T-helper 2 cell treated with Interferon-gamma antibody and Interleukin-4, amounts not matched to agents 5 μg/mL and 100 μg/mL, for 36 hours (primary cell): ENCODE data around the gene PEF1.

Source experiments
- DNase-seq: peaks from one replicate; pipeline ENCODE4 v3.0.0; 2021; ENCODE audit warnings: low spot score
- H3K27ac Mint-ChIP-seq: one replicate; pipeline ENCODE4 v1.8.0; 2021; ENCODE audit warnings: mild to moderate bottlenecking, mixed read lengths
- H3K27me3 Mint-ChIP-seq: one replicate; pipeline ENCODE4 v1.8.0; 2021; ENCODE audit warnings: low read depth, mixed read lengths
- H3K36me3 Mint-ChIP-seq: one replicate; pipeline ENCODE4 v1.8.0; 2021; ENCODE audit warnings: low read depth, mixed read lengths
- H3K4me1 Mint-ChIP-seq: one replicate; pipeline ENCODE4 v1.8.0; 2021; ENCODE audit warnings: low read depth, mixed read lengths
- H3K4me3 Mint-ChIP-seq: one replicate; pipeline ENCODE4 v1.8.0; 2022; ENCODE audit warnings: mild to moderate bottlenecking, moderate library complexity, mixed read lengths
- H3K9me3 Mint-ChIP-seq: one replicate; pipeline ENCODE4 v1.8.0; 2021; ENCODE audit warnings: mixed read lengths

The PEF1 gene, protein sequence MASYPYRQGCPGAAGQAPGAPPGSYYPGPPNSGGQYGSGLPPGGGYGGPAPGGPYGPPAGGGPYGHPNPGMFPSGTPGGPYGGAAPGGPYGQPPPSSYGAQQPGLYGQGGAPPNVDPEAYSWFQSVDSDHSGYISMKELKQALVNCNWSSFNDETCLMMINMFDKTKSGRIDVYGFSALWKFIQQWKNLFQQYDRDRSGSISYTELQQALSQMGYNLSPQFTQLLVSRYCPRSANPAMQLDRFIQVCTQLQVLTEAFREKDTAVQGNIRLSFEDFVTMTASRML

DNA sequence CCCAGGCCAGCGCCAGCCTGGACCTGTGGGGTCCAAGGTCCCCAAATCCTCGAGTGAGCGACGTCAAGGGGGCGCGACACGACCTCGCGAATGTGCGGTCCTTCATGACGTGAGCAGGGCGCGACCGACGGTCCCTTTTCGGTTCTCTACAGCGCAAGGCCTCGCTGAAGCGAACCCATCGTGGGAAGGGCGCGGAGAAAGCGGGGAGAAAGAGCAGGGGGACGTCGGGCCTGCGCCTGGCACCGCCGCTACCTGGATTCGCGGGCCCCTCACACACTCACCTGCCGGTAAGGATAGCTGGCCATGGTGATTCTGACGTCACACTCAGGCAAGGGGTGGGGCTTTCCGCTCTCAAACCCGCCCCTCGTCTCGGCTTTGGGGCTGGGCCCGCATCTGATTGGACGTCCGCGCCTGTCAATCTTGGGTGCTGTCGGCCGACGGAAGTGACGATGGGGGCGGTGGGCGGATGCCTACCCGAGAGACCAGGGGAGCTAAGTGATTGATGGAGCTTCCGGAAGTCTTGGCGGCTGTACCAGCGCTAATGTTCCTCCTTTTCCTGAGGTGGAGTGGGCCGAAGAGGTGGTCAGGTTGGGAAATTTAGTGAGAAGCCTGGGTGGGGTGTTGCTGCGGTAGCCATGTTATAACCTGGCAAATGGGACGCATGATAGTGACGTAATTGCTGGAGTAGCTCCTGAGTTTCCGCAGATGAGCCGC, at the start of gene PEF1:
Gene PEF1 (minus strand): TSS at position 317 of the 714 bp plus-strand sequence. CDS start 12 bp downstream, at position 305.
- Mint-ChIP-seq H3K27me3 (no peaks in the 10 kb centered on the region), H3K27ac (peak within 1 kb of the TSS; percentile 100), H3K9me3 (no peaks in the 10 kb centered on the region), H3K4me1 (peaks cover 21% of the 10 kb centered on the region), H3K36me3 (no peaks in the 10 kb centered on the region), H3K4me3 (peak within 1 kb of the TSS; percentile 99)
- DNase-seq: peak; percentile 98

DNA sequence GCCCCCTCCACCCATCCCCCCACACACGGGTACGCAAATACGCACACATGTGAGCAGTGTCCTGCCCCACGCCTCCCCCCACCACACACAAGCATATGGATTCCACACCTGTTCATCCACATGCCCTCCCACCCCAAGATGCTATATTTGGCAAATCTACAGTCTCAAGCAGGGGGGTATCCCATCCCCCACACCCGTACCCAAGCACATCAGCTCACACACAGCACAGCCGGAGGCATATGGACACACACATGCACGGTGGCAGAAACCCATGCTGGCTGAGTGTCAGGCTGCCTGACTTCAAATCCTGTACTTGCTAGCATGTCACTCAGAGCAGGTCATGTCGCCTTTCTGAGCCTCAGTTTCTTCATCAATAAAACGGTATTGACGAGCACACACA, 48.6 kb upstream of the PEF1 start:
- Mint-ChIP-seq H3K27me3 (no peaks in the 10 kb centered on the region), H3K9me3 (no peaks in the 10 kb centered on the region), H3K4me1 (no peaks in the 10 kb centered on the region), H3K4me3 (no peak overlapping the region), H3K27ac (no peak overlapping the region), H3K36me3 (no peaks in the 10 kb centered on the region)
- no peak for DNase-seq

DNA sequence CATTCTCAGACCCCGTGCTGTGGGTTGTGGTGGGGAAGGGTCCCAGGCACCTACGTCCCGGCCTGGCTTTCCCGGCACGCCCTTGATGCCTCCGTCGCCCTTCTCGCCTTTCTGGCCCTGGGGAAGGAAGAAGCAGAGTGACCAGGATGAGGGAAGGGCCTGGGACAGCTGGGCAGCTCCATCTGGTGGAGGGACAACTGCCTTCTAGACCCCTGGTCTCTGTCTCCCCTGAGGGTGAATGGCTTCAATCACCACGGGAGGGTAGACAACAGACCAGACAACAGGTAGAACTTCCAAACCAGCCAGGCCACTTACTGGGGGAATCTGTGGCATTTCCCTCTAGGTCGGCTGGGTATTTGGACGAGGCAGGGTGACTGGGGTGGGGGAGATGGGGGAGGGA, 47.3 kb upstream of the PEF1 start:
- Mint-ChIP-seq H3K4me1 (no peaks in the 10 kb centered on the region), H3K36me3 (no peaks in the 10 kb centered on the region), H3K9me3 (no peaks in the 10 kb centered on the region), H3K4me3 (no peak overlapping the region), H3K27ac (no peak overlapping the region), H3K27me3 (no peaks in the 10 kb centered on the region)
- no peak for DNase-seq

DNA sequence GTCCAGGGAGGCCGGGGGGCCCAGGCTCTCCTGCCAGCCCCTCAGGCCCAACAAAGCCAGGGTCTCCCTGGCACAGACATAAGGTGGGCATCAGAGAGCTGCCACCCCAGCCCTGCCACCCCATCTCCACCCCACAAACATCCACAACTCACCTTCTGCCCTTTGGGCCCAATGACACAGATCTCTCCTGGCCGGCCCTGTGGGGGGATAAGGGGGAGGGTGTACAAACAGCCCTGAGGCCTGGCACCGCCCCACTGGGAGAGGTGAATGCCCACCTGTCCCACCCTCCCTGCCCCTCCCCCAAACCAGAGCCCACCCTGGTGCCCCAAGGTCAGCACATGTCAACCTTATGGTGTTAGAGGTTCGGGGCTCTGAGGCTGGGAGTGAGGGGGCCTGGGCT, 46.8 kb upstream of the PEF1 start:
- Mint-ChIP-seq H3K27me3 (no peaks in the 10 kb centered on the region), H3K27ac (no peak overlapping the region), H3K4me3 (no peak overlapping the region), H3K36me3 (no peaks in the 10 kb centered on the region), H3K4me1 (no peaks in the 10 kb centered on the region), H3K9me3 (no peaks in the 10 kb centered on the region)
- no peak for DNase-seq

DNA sequence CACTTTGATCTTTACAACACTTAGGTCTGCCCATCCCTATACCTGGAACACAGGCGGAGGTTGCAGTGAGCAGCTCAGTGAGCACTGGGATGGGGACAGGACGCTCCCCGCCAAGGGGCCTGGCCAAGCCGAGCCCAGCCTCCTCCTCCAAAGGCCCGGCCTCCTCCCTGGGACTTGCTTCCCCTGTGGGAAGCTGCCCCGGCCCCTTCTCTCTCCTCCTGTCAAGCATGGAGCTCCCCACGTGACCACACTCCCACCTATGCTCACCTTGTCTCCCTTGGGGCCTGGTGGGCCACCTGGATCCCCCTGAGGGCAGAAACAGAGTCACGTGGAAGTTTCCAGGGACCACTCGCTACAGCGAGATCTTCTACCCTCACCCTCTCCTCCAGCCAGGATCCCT, 46.2 kb upstream of the PEF1 start:
- Mint-ChIP-seq H3K4me3 (no peak overlapping the region), H3K36me3 (no peaks in the 10 kb centered on the region), H3K27me3 (no peaks in the 10 kb centered on the region)

DNA sequence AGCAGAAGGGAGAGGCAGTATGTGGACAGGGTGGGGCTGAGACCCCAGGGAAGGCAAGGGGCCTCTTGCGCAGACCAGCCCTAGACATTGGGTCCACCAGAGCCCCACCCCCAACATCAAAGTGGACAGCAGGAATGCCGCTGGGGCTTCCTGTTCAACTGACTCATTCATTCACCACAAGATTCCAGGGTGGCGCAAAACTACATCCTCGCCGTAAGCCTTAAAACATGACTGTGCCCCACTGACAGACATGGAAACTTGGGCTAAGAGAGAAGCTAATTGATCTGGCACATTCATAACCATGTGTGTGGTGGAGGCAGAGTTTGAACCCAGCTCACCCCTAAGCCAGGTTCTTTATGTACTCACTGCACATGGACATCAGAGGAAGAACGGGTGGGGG, 45.2 kb upstream of the PEF1 start:
- H3K4me1 Mint-ChIP-seq: no peaks in the 10 kb centered on the region
- H3K27me3 Mint-ChIP-seq: no peaks in the 10 kb centered on the region
- H3K27ac Mint-ChIP-seq: no peak overlapping the region
- no peak overlapping the region for H3K4me3 Mint-ChIP-seq
- H3K36me3 Mint-ChIP-seq: no peaks in the 10 kb centered on the region
- no peak for DNase-seq
- H3K9me3 Mint-ChIP-seq: no peaks in the 10 kb centered on the region

More for the DNA sequence above, 46.2 kb upstream of the PEF1 start:
- no peak for DNase-seq
- H3K27ac Mint-ChIP-seq: no peak overlapping the region
- H3K9me3 Mint-ChIP-seq: no peaks in the 10 kb centered on the region
- H3K4me1 Mint-ChIP-seq: no peaks in the 10 kb centered on the region

DNA sequence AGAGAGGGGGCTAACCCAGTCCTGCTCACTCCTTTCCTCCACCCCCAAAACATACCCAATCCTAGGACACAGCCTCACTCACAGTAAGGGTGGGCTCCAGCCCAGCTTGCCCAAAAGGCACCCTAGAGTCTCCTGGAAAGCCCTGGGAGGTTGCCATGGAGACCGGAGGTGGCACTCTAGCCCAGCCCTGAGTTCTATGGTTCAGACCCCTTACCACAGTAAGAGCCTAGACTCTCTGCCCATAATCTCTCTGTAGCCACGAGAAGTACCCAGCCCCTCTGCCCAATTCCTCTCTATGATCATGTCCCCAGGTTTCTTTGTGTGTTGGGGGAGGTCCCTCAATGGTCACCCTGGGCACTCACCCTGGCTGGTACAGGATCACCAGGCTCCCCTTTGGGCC, 44.7 kb upstream of the PEF1 start:
- no peak overlapping the region for H3K4me3 Mint-ChIP-seq
- no peaks in the 10 kb centered on the region for H3K36me3 Mint-ChIP-seq
- H3K4me1 Mint-ChIP-seq: no peaks in the 10 kb centered on the region
- H3K27me3 Mint-ChIP-seq: no peaks in the 10 kb centered on the region
- DNase-seq: no peak
- no peaks in the 10 kb centered on the region for H3K9me3 Mint-ChIP-seq
- no peak overlapping the region for H3K27ac Mint-ChIP-seq

DNA sequence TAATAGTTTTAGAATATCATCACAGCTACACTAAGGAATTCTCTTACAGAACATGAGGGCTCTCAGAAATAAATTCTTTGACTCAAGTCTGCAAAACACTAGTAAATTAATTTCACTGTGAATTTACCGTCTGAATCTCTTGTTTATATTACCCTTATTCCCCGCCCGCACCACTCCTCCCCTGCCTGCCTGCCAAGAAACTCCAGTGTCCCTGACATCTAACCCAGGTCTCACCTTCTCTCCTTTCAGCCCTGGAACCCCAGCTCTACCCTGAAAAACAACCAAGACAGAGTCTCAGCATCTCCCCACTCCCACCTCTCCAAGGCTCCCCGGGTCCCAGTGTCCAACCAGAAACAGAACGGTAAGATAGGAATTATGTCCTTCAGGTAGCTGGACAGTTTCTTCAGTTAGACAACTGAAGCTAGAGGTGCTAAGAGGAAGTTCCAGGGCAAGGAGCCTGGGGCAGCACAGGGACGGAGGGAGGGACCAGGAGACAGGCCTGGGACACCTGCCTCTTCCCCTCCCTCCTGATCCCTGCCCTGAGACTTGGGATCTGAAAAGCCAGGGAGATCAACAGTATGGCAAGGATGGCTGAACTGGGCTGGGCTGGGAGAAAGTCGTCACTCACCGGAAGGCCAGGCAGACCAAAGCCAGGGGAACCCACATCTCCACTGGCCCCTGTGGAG, 43.7 kb upstream of the PEF1 start:
- Mint-ChIP-seq H3K36me3 (no peaks in the 10 kb centered on the region), H3K27ac (no peak overlapping the region), H3K9me3 (no peaks in the 10 kb centered on the region), H3K4me3 (no peak overlapping the region), H3K4me1 (no peaks in the 10 kb centered on the region), H3K27me3 (no peaks in the 10 kb centered on the region)
- no peak for DNase-seq

DNA sequence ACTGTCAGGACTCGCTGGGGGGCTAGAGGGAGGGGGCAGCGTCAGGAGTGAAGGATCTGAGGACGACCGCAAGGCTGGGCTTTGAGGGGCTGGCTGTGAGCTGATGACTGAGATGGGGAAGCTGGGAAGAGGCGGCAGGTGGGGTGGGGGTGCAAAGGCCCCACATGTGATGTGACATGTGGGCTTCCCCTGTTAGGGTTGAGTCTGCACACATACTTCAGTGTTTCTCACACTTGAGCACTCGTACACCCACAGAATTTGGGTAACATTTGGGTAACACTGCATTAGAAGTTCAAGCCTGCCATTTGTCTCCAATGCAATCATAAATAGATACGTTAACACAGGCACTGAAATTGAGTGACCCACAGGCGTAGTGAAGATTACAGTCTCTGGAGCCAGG, 42.9 kb upstream of the PEF1 start:
- H3K27me3 Mint-ChIP-seq: no peaks in the 10 kb centered on the region
- no peaks in the 10 kb centered on the region for H3K36me3 Mint-ChIP-seq
- no peak overlapping the region for H3K4me3 Mint-ChIP-seq
- H3K9me3 Mint-ChIP-seq: no peaks in the 10 kb centered on the region
- DNase-seq: no peak
- H3K27ac Mint-ChIP-seq: no peak overlapping the region
- no peaks in the 10 kb centered on the region for H3K4me1 Mint-ChIP-seq

DNA sequence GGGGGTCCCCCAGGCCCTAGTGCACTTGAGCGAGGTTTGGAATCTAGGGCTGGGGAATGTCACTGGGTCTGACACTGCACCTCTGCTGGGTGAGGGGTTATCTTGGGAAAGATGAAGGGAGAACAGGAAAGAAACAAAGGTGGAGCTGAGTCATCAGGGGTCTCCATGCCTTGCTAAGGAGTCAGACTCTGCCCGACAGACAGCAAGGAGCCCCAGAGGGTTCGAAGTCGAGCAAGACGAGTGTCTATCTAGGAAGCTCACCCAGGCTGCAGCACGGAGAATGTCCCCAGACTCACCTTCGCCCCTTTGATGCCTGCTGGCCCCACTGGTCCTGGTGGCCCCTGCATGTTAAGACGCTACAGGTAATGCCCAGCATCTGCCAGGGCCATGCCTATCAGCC, 41.1 kb upstream of the PEF1 start:
- Mint-ChIP-seq H3K4me1 (no peaks in the 10 kb centered on the region), H3K4me3 (no peak overlapping the region), H3K9me3 (no peaks in the 10 kb centered on the region), H3K27ac (no peak overlapping the region), H3K36me3 (no peaks in the 10 kb centered on the region), H3K27me3 (no peaks in the 10 kb centered on the region)
- DNase-seq: no peak

DNA sequence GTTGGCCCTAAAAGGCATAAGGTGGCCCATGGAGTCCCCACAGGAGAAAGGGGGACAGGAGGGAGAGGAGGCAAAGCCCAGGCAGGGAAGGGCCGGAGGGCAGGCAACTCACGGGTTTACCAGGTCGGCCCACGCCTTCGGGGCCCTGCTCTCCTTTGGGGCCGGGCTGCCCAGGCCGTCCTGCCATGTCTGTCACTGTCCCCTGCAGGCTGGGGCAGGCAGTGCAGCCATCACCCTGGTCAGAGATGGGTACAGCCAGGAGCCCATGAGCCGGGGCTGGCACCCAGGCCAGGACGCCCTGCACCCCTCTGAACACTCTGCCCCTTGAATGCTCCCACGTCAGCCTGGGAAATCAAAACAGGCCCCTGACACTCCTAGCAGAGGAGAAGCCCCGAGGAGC, 39.3 kb upstream of the PEF1 start:
- H3K27ac Mint-ChIP-seq: no peak overlapping the region
- H3K36me3 Mint-ChIP-seq: no peaks in the 10 kb centered on the region
- no peaks in the 10 kb centered on the region for H3K27me3 Mint-ChIP-seq
- H3K4me1 Mint-ChIP-seq: no peaks in the 10 kb centered on the region
- H3K9me3 Mint-ChIP-seq: no peaks in the 10 kb centered on the region
- no peak for DNase-seq
- H3K4me3 Mint-ChIP-seq: no peak overlapping the region

DNA sequence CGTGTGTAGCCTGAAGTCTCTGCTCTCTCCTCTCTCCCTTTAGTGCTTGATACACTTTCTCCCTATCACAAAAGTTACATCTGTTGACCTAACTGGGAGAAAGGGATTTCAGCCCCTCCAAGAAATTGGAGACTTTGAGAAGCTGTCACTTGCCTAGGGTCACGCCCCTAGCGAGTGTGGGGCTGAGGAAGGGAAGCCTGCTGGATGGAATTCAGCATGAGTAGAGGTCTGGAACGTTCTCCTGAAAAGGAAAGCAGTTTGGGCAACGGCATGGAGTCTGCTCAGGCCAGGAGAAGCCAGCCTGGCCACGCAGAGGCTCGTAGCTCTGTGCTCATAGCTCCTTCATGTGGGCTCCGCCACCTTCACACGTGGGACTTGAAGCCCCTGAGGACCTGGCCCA, 36.7 kb upstream of the PEF1 start:
- Mint-ChIP-seq H3K27ac (no peak overlapping the region), H3K36me3 (no peaks in the 10 kb centered on the region), H3K27me3 (no peaks in the 10 kb centered on the region), H3K9me3 (no peaks in the 10 kb centered on the region), H3K4me1 (no peaks in the 10 kb centered on the region), H3K4me3 (no peak overlapping the region)
- DNase-seq: no peak

DNA sequence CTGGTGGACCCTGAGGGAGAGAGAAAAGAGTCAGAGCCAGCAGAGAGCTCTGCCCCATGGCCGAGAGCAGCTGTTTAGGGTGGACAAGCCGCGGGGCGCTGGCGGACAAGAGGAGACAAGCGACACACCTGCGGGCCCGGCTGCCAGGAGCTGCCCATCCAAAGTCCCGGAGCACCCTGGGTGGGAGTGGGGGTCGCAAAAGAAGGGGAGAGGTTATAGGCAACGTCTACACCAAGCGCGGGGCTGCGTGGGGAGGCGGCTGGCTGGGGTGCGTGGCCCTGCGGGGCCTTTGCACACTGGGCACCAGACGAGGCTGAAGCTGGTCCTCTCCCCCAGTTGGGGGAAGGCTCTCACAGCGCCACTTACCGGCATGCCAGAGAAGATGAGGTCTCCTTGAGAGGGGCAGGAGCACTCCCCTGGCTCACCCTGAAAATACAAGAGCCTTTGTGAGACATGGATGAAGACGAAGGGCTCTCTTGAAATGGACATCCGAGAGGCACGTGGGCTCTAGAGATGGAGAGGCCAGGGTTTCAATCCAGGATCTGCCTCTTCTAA, 35.1 kb upstream of the PEF1 start:
- no peak overlapping the region for H3K27ac Mint-ChIP-seq
- H3K9me3 Mint-ChIP-seq: no peaks in the 10 kb centered on the region
- no peaks in the 10 kb centered on the region for H3K27me3 Mint-ChIP-seq
- no peaks in the 10 kb centered on the region for H3K36me3 Mint-ChIP-seq
- no peak for DNase-seq
- H3K4me1 Mint-ChIP-seq: no peaks in the 10 kb centered on the region
- H3K4me3 Mint-ChIP-seq: no peak overlapping the region

DNA sequence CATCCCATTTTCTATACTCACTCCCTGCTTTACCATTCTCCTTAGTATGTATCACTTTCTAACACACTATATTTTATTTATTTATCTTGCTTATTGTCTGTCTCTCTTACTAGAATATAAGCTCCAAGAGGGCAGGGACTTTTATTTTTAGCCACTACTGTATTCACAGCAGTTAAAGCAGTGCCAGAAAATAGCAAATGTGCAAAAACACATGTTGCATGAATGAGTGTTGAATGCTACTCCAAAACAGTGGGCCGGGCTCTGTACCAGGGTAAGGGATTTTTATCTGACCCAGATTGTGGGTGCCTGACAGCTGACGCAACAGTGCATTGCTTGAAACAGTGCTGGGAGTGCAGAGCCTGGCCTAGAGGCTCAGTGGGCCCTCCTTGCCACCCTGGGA, 34.4 kb upstream of the PEF1 start:
- Mint-ChIP-seq H3K9me3 (no peaks in the 10 kb centered on the region), H3K27ac (no peak overlapping the region), H3K4me1 (no peaks in the 10 kb centered on the region), H3K36me3 (no peaks in the 10 kb centered on the region), H3K4me3 (no peak overlapping the region), H3K27me3 (no peaks in the 10 kb centered on the region)
- no peak for DNase-seq
